HG03097 (cell line): ENCODE measurements around the gene SETBP1.

Experiments
- ATAC-seq: cut with Tn5 transposase; IDR thresholded peaks from one replicate; pipeline ENCODE4 v1.9.1; 2021; ENCODE audit not compliant: unreplicated experiment, low FRiP score

Gene SETBP1

GRCh38 chr18:44679056-44679913 lies 1.4 kb upstream of the SETBP1 start:
- ATAC-seq, result peak; percentile 84

DNA sequence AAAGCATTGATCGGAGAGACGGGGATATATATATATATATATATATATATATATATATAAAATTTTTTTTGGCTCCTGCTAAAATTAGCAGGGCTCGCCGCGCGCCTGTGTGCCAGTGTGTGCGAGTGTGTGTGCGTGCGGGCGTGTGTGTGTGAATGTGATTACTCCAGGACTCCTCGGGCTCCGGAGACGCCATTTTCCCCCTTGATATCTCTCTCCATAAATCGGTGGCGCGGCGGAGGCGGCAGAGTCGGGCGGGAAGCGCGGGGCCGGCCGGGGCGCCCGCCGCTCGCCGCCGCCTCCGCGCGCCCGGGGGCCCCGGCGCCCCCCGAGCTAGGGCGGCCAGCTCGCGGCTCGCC lies 795 bp upstream of the SETBP1 start:
- ATAC-seq, result no peak

GRCh38 chr18:44681076-44681970 lies 635 bp downstream of the SETBP1 start:
- ATAC-seq, result no peak

DNA sequence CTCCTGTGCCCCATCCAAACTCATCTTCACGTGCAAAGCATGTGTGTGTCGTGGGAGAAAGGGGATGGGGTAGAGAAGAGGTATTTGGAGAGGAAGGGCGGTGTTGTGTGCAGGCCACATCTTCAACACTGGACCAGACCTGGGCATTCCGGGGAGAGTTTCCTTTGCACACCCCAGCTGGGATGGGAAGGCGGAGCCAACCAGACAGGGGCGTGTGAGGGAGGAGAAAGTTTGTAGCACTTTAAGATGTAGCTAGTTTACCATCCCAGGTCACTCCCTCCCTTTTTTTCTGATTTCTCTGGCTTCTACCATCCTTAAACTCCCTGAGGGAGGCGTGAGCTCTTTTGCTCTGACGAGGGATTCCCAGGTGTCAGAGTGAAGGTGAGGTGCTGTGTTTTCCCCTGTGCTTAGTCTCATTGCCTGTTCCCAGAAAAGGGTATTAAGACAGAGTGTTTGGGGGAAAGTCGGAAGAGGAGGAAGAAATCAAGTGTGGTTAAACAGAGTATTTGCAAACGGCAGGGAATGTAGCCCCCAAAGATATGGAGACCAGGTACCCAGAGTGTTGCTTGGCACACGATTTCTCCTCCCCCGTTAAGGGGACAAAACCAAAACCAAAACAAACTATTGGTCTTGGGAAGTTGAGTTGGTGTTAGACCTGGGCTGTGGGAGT lies 1.6 kb downstream of the SETBP1 start:
- ATAC-seq, result no peak

DNA sequence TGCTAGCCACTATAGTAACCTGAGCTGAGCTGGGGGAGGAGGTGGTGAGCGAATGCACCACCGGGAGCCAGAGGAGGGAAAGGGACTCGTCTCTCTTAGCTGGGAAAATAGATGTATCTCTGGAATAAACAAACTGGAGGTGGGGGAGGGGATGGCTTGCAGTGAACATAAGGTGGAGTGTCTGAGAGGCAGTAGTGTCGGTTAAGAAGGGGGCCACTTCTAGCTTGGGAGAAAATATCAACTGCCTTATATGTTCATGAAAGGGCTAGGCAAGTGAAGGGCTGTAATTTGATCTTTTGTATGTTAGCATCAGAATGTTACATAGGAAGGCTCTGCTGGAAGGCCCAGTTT lies 2.2 kb downstream of the SETBP1 start:
- ATAC-seq, result no peak

DNA sequence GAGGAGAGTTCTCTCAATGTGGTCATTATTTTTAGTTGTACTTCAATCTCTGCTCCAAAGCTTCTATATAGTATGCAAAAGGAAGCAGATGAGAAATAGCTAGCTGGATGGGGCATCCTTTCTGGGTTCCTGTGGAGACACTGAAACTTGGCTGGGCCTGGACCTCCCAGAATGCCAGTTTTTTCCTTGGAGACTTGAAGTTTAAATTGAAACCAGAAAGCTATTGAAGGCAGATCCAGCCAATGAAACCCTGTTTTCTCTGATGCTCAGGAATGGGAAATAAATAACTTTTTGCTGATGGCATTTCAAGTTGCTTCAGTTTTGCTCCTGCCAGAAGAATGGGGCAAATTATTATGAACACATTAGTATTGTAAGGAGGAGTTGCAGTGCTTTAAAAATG lies 2.9 kb downstream of the SETBP1 start:
- ATAC-seq, result no peak

DNA sequence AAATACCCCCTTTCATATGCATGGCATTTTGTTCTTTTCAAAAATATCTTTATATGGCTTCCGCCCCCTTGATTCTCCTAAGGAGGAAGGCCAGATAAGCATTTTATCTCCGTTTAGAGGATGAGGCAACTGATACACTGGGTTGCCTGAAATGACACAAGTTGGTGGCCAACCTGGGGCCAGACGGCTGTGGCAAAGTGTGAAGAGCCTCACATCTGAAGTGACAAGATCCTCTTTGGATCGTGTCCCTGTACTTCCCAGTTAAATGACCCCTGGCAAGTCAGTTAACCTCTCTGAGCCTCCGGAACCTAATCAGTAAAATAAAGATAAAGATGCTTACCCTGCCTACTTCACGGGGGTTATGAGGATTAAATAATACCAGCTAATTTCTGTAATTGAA lies 4.6 kb downstream of the SETBP1 start:
- ATAC-seq, result no peak

DNA sequence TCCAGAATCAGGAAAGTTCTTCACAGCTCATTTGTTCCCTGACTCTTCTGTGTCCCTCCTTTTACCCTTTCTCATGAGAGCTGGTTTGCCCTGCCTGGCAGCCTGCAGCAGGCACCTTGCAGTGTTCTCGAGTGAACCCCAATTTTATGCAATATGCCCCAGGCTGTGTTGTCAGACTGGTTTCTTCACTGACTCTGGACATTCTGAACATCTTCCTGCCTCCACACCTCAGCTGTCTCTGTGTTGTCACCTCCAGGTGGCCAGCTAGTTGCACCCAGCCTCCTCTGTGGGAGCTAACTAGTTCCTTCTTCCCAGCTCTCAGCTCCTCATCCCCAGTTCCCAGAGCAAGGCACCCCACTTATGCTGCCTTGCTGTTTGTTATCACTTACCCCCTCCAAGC lies 5.5 kb downstream of the SETBP1 start:
- no peak for ATAC-seq

DNA sequence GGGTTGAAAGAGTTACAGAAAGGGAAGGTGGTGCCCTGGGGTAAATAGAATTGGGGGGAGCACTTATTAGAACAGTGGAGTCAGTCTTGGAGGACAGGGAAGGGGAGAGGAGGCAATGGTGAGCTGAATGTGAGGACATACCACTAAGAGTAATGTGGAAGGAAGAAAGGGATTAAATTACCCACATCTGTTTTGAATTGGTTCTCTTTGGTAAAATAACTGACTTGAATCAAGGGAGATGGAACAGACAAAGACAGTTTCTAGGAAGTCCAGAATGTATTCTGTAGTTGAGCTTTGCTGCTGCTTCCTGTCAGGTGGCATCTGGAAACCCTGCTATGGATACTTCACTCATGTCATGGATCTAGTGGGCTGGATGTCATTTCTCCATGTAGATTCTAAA lies 6.7 kb downstream of the SETBP1 start:
- no peak for ATAC-seq

DNA sequence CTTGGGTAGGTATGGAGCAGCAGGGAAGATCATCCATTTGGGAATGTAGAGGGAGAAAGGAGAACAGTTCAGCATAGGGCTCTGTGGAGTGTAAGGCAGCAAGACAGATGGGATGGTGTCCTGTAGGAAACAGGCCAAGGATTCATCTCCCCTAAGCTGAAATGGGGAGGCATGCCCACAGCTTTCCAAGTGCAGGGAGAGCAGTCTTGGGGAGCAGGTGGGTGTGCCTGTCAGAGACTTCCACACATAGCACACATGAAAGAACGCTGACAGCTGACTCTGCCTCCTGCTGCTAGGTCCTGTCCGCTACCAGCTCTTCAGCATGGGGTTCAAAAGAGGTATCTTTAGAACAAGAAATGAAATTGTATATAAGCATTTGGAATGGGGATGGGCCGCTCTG lies 9.0 kb downstream of the SETBP1 start:
- ATAC-seq, result no peak

GRCh38 chr18:44691148-44691925 lies 10.6 kb downstream of the SETBP1 start:
- no peak for ATAC-seq

- no peak for ATAC-seq
Measured at GRCh38 chr18:44693030-44693784, 12.5 kb downstream of the SETBP1 start.

DNA sequence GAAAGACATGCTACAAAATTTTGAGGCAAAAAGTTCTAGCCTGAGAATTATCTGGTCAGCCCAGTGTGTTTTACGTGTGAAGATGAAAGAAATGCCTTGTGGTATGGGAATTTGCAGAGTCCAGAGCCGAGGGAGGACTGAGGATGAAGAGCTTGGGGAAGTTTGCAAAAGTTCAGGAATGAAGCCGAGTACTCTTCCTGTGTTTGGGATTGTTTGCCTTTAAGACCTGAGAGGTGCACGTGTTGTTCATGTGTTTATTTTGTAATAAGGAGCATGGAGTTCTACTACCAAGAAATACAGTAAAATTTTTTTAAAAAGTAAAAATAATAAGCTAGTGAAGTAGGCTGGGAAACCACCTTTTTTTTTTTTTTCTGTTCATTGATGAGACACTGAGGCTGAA lies 14.8 kb downstream of the SETBP1 start:
- ATAC-seq, result no peak

DNA sequence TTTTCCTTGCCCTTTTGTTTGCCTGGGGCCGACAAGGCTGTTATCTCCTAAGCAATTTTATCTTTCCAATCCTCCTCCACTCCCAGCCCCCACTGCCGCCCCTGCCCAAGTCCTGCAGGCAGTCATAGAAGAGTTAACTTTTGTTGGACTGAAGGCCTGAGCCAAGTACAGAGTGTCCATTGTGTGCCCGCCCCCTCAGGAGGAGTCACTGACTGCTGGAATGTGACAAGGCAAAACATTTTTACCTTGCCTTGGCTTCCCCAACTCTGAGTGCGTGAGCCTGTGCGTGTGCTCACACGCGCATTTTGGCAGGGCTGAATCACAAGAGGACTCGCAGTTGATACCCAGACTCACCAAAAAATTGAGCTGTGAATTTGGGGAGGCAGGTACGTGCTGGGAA lies 16.2 kb downstream of the SETBP1 start:
- ATAC-seq, result no peak

- no peak for ATAC-seq
Measured at GRCh38 chr18:44697315-44697714, 16.6 kb downstream of the SETBP1 start.

DNA sequence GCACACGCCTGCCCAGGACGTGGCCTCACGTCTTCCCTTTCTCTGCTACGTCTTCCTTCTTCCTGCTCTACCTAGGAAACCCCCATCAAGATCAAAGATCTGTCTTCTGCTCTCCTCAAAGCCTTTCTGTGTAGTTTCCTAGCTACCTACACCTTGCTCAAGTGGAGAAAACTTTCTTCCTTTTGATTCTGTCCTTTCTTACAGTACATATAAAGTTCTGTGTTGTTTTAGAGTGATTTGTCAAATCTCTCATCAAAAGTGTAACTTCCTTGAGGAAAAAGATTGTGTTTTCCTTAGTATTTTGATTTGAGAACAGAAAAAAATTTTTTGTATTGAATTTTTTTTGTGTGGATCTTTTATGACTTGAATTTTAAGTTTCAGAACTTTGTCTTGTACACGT lies 17.8 kb downstream of the SETBP1 start:
- no peak for ATAC-seq

GRCh38 chr18:44699572-44700261 lies 19.0 kb downstream of the SETBP1 start:
- ATAC-seq, result no peak

DNA sequence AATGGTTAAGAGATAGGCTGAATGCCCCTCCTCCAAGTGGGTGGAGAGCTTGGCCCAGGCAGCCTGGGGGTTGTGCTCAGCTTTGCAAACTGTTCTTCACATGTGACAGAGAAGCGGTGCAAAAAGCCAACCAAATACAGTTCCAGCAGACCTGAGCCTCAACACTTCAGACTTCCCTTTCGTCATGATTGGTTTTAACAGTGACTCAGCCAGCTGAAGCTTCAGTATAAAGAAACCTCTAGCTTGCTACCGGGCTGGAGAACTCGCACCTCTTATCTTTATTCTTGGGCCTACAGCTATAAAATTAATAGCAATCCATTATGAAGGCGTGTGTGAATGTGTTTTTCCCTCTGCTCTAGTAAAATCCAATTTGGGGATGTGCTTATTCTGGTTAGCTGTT lies 20.0 kb downstream of the SETBP1 start:
- ATAC-seq, result no peak

GRCh38 chr18:44701227-44701626 lies 20.5 kb downstream of the SETBP1 start:
- ATAC-seq, result no peak
